22Rv1 (cell line): Measurements from ENCODE around the gene PHIP.

Experiments used
- H3K27ac ChIP-seq: fragments of 450-650 bp; 2 replicates; pipeline ENCODE4 v1.5.1; 2017
- CTCF ChIP-seq: fragments of 450-650 bp; IDR thresholded peaks from 2 replicates; pipeline ENCODE4 v1.5.1; 2017; ENCODE audit warnings: mild to moderate bottlenecking
- ZFX ChIP-seq: fragments of 450-650 bp; IDR thresholded peaks from 2 replicates; pipeline ENCODE4 v1.6.1; 2017; ENCODE audit warnings: antibody characterized with exemption, borderline replicate concordance

The PHIP gene

GRCh38 chr6:79078075-79078969, at the start of gene PHIP:
TSS of gene PHIP (minus strand) at chr6:79078254. CDS start at chr6:79078068, 186 bp downstream.
- peak within 1 kb of the TSS; percentile 94 for H3K27ac ChIP-seq
- TF ChIP-seq CTCF (no peak), ZFX (no peak)

GRCh38 chr6:79127660-79128059, 49.6 kb upstream of the PHIP start:
- TF ChIP-seq CTCF: no peak
- H3K27ac ChIP-seq: no peak overlapping the region

- TF ChIP-seq CTCF: no peak
- TF ChIP-seq ZFX: no peak
- no peak overlapping the region for H3K27ac ChIP-seq
Measured at GRCh38 chr6:79119217-79119616, 41.2 kb upstream of the PHIP start.

- TF ChIP-seq ZFX: no peak
- TF ChIP-seq CTCF: no peak
- H3K27ac ChIP-seq: no peak overlapping the region
Measured at GRCh38 chr6:79117752-79118151, 39.7 kb upstream of the PHIP start.

GRCh38 chr6:79115553-79116182, 37.6 kb upstream of the PHIP start:
- H3K27ac ChIP-seq: no peak overlapping the region
- TF ChIP-seq ZFX (no peak), CTCF (no peak)

- TF ChIP-seq ZFX (no peak), CTCF (no peak)
- no peak overlapping the region for H3K27ac ChIP-seq
Measured at GRCh38 chr6:79111549-79111948, 33.5 kb upstream of the PHIP start.

- no peak overlapping the region for H3K27ac ChIP-seq
- TF ChIP-seq ZFX: no peak
- TF ChIP-seq CTCF: no peak
Measured at GRCh38 chr6:79101164-79101563, 23.1 kb upstream of the PHIP start.
